PC-3 (cell line): ENCODE data around the gene EVL.

Experiments used
- CTCF ChIP-seq: fragments of 300-600 bp; sonication (generic); conservative IDR thresholded peaks from 2 replicates; pipeline ENCODE4 v1.5.1; 2017; ENCODE audit warnings: antibody characterized with exemption, low read depth, mild to moderate bottlenecking, low read length
- EZH2 ChIP-seq: fragments of 300-600 bp; sonication (generic); IDR thresholded peaks from one replicate; pipeline ENCODE4 v1.6.1; 2017; ENCODE audit warnings: antibody characterized with exemption, mild to moderate bottlenecking, low read length; ENCODE audit not compliant: unreplicated experiment

GRCh38 chr14:100080206-100080605 lies 15.0 kb downstream of the EVL start:
- TF ChIP-seq EZH2 (no peak), CTCF (no peak)
